ENCODE data around the gene CCSER2.

DNA sequence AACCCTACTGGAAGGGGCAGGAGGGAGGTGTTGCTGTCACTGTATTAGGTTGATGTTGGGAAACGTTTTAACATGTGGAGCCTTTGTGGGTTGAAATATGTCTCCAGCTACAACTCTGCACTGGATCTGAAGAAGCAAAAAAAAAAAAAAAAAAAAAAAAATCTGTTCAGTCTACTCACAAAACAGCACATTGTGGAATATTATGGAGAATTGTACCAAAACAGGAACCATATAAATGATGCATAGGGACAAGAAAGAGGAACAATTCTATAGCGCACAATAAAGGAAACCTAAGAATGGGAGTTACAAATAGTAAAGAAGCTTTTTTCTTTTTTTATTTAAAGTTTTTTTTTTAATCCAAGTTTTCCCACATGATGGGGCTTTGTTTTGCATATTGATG is 63.8 kb downstream of the CCSER2 start:
- TF ChIP-seq CTCF (optimal IDR thresholded peaks at IDR 0.05 in 1 of 3, IDR thresholded peaks at IDR 0.05 in 1 of 3, conservative IDR thresholded peaks at IDR 0.05 in 1 of 3; ENCODE audit: extremely low read depth in 1 of 3, insufficient read depth in 2 of 3, low read length in 3 of 3) (no peak), EZH2 (IDR thresholded peaks at IDR 0.05; ENCODE audit: low read length) (no peak)
